GM19351 (cell line): ENCODE measurements around the gene FAM124A.
"Not testable (repeated sequence)": the region's sequence is repeated elsewhere in the genome, so short reads cannot be mapped to it uniquely, and the experiment has no call there.

Experiments
- ATAC-seq: cut with Tn5 transposase; IDR thresholded peaks from one replicate; pipeline ENCODE4 v1.9.1; 2021; ENCODE audit warnings: mild to moderate bottlenecking, moderate library complexity; ENCODE audit not compliant: unreplicated experiment

FAM124A gene

GRCh38 chr13:51262501-51263211 lies 40.5 kb downstream of the FAM124A start:
- no peak for ATAC-seq

DNA sequence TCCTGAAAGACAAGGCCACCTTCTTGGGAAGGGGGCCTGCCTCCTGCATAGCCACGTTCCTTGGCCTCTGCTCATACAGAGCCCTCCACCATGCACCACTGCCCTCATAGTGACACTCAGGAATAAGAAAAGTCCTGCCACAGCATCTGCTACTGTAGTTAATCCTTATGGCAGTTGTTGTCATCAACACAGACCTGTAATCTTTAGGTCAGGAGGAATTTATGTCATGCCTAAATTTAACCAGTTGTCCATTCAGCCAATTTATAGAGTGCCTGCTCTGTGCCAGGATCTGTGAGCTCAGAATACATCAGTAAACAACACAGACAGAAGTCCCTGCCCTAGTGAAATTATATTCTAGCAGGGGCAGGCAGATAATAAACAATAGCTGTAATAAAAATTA lies 44.4 kb downstream of the FAM124A start:
- no peak for ATAC-seq

- no peak for ATAC-seq
Measured at GRCh38 chr13:51267622-51268021, 45.4 kb downstream of the FAM124A start.

- no peak for ATAC-seq
Measured at GRCh38 chr13:51269039-51269438, 46.8 kb downstream of the FAM124A start.

DNA sequence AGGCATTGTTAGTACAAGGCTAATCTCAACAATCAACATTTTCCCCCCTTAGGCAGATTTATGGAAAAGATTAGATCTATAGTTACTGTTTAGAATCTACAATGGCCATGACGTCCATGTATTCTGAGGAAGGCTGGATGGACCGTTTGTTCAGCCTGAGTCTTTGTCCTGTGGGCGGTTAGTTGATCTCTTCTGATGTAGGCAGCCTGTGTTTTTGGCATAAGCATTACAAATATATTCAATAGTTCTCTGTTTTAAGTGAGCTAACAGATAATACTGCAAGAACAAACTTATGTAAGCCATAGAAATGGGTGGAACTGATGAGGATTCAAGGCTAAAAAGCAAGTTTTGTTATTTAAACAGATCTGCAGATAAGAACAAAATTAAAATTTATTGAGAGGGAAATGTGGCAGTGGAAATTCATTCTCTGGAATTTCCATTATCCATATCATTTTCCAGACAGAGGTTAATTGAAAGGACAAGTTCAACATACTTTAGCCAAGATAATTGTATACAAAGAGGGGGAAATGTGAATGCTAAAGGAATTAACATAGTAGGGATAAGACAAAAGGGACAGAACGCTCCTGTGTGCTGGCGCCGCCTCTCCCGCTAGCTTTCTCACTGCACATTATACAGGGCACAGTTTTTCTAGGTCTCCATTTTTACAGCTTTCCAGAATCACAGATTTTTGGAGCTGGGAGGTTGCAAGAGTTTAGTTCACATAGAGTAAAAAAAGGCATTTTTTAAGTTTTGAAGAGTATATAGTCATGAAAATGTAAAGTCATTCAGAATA lies 48.6 kb downstream of the FAM124A start:
- no peak for ATAC-seq

DNA sequence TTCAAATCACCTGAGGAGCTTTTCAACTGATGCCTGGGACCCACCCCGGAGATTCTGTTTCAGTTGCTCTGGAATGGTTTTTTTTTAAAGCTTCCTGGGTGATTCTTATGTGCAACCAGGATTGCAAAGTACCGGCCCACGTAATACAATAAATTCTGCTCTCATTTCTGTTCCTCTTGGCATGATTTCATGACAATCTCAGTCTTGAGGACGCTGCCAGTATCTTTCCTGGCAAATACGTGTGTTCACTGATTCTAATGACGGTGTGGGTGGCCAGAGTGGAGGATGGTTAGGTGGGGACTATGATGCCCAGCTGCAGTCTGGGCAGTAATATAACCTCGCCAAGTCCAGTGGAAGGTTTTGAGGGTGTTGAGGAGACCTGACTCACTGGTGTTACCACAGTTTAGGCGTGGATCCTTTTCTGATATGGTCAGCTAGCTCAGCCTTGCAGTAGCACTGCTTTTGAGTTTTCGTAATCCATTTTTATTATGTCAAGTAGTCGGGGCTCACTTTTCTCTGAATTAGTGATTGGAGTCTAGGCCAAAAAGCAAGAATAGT lies 49.4 kb downstream of the FAM124A start:
- ATAC-seq, result no peak

GRCh38 chr13:51275101-51275500 lies 52.9 kb downstream of the FAM124A start:
- no peak for ATAC-seq

DNA sequence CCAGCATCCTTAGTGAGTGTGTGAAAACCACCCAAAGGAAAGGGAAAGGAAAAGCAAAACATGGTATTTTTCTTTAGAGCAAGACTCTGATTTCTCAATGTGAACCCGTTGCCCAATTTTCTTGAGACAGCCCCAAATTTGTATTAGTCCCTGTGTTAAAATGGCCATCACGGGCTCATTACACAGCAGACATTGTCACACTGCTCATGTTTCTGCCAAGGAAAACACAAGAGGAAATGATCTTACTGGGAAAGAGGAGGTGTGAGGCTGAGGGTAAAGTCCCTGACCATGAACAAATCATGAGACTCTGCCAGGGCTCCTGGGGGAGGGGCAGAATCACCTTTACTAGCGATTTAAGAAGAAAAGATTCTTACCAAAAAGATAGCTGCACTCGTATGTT lies 54.4 kb downstream of the FAM124A start:
- no peak for ATAC-seq

DNA sequence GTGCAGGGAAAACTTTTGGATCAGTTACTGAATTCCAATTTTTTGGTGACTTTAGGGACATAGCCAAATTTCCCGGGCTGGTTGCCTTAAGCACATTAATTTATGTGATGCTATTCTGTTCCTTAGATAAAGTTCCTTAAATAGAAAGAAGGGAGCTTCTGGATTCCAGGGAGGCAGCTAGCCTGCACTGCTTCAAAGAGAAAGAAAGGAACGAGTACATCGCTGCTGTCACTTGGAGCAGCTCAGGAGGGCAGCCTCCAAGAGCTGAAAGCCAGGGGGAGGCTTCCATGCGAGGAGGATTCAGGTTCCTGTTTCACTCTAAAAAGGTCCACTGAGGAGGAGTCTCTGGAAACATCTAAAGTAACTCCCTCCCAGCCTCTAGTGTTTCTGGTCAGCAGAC lies 55.7 kb downstream of the FAM124A start:
- no peak for ATAC-seq

- ATAC-seq, result no peak
Measured at GRCh38 chr13:51278426-51279130, 56.4 kb downstream of the FAM124A start.

- ATAC-seq, result no peak
Measured at GRCh38 chr13:51280379-51280940, 58.3 kb downstream of the FAM124A start.

DNA sequence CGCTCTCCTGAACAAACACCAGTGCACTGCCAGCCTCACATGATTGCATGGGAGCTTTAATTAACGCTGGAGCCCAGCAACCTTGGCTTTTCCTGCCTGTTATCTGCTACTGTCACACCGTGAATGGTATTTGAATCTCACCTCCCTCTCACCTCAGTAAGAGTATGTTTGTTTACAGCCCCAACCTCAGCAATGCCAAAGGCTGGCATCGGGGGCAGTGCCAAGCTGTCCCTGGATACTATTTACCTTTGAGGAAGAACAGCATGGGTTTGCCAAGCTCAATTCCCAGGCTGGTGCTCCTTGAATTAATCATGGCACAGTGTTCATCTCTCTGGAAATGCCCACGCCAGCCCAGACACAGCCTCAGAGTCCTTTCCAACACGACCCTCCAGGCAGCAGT lies 60.1 kb downstream of the FAM124A start:
- no peak for ATAC-seq

DNA sequence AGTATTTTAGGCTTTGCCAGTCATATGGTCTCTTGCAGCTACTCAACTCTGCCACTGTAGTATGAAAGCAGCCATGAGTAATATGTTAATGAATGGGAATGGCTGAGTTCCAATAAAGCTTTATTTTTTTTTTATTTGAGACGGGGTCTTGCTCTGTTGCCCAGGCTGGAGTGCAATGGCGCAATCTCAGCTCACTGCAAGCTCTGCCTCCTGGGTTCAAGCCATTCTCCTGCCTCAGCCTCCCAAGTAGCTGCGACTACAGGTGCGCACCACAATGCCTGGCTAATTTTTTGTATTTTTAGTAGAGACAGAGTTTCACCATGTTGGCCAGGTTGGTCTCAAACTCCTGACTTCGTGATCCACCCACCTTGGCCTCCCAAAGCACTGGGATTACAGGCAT lies 60.7 kb downstream of the FAM124A start:
- ATAC-seq, result not testable (repeated sequence)

DNA sequence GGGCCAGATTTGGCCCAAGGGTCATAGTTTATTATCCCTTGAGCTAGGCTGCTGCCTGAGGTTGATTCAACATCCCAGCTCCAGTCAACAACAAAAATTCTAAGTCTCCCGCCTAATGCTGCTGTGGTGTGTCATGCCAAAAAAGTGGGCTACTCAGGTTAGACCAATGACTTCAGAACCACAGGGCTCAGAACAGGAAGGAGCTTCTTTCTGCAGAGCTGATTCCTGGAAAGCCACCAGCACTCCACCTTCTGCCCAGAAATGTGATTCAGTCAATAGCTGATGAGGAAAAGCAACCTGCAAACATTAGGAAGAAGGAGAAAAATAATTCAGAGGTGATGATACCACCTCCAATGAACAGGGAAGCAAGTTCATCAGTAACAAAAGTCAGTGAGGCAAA lies 61.2 kb downstream of the FAM124A start:
- ATAC-seq, result no peak

- ATAC-seq, result no peak
Measured at GRCh38 chr13:51284339-51284738, 62.1 kb downstream of the FAM124A start.

DNA sequence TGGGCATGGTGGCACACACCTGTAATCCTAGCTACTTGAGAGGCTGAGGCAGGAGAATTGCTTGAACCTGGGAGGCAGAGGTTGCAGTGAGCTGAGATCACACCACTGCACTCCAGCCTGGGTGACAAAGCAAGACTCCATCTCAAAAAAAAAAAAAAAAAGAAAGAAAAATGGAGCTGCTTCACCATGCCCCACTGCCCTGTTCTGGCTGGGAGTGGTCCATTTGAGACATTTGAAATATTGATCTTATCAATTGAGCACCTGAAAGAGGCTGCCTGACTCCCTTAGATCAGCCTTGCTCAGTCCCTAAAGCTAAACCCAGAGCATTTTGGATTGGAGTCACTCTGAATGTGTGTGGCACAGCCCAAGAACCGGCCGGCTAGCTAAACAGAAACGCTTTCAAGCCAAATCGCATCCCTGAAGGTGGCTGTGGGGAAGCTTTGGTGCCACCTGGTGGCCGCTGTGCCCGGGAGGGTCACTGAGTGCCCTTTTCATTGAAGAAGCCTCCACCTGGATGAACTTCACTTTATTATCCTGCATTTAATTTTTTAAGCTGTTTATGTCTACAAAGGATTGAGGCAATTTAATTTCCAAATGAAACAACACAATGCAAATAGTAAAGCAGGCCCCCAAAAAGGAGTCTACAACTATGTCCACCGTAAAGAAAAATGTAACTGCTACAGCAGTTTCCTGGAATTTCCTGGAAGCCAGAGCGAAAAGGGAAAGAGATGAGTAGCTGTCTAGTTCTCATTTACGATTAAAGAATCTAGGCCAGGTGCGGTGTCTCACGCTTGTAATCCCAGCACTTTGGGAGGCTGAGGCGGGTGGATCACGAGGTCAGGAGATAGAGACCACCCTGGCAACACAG lies 64.2 kb downstream of the FAM124A start:
- peak; percentile 79 for ATAC-seq

DNA sequence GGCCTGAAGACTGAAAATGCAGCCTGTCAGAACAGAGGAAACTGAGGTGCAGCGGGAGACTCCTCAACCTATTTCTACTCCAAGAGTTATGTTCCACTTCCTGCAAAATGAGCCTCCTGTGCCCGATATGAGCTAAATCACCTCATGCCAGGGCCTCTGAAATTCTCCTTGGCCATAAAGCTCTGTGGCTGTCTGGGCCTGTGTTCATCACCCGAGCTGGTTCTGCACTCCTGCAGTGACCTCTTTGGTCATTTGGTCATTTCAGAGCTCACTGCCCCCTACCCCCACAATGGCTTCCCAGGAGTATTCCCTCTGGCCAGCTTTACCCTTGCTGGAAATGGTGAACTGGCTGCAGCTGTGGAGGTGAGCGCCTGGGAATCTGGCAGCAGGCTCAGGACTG lies 65.6 kb downstream of the FAM124A start:
- ATAC-seq, result no peak

DNA sequence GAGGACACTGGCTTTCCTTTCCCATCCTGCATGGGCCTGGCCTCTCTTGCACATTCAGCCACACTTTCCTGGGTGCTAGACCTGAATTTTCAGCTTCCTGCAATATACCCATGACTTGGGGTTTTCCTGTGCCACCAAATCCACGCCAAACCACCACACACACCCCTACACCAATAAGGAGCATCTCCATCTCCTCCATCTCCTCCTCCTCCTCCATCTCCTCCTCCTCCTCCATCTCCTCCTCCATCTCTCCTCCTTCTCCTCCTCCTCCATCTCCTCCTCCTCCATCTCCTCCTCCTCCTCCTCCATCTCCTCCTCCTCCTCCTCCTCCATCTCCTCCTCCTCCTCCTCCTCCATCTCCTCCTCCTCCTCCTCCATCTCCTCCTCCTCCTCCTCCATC lies 66.1 kb downstream of the FAM124A start:
- ATAC-seq, result not testable (repeated sequence)

GRCh38 chr13:51291341-51291740 lies 69.1 kb downstream of the FAM124A start:
- ATAC-seq, result no peak

- no peak for ATAC-seq
Measured at GRCh38 chr13:51292000-51292565, 69.9 kb downstream of the FAM124A start.
